G401 (cell line): ENCODE measurements around the gene CTDSPL. TPM values are rescaled to one million over a fixed set of nuclear protein-coding genes. Genes with fewer than 3 reads are reported as not detected.
A peak's percentile ranks its signal among the peaks of the same experiment; 100 is the strongest.

ENCODE experiments used
- DNase-seq: peaks from one replicate; pipeline ENCODE4 v3.0.0-alpha.2; 2015; ENCODE audit warnings: low spot score
- in situ Hi-C: cut with HindIII; loops from 2 replicates; pipeline ENCODE4 v1.10.0; 2016; ENCODE audit warnings: low sequenced_read_pairs, mixed read lengths
- total RNA-seq: library from RNA; depleted of rRNA; stranded (reverse); fragments of >200 nt; shearing (Covaris generic); gene quantifications from 2 replicates; pipeline ENCODE4 v1.2.3, GENCODE V29; 2014

Gene CTDSPL
- total RNA-seq, 1 experiment from 2014 or later: 77.9 TPM

- in situ Hi-C loops: no loop called here
- no peak for DNase-seq
Observed at GRCh38 chr3:37991109-37991508, 129.4 kb downstream of the CTDSPL start.

- DNase-seq: no peak
- in situ Hi-C loops: no loop called here
Observed at GRCh38 chr3:37991823-37992222, 130.1 kb downstream of the CTDSPL start.

GRCh38 chr3:37992271-37993066, 130.8 kb downstream of the CTDSPL start:
- no peak for DNase-seq
- in situ Hi-C loops: no loop called here

GRCh38 chr3:37993067-37993455, 131.4 kb downstream of the CTDSPL start:
- in situ Hi-C loops: no loop called here
- no peak for DNase-seq

GRCh38 chr3:37993460-37993819, 131.8 kb downstream of the CTDSPL start:
- in situ Hi-C loops: no loop called here
- DNase-seq: no peak

- DNase-seq: peak; percentile 51
- in situ Hi-C loops: no loop called here
Observed at GRCh38 chr3:37993820-37994638, 132.3 kb downstream of the CTDSPL start.

- in situ Hi-C loops: no loop called here
- DNase-seq: no peak
Observed at GRCh38 chr3:37994639-37994972, 132.9 kb downstream of the CTDSPL start.

- in situ Hi-C loops: no loop called here
- DNase-seq: peak; percentile 93
Observed at GRCh38 chr3:37995652-37996641, 134.3 kb downstream of the CTDSPL start.

GRCh38 chr3:37996785-37997301, 135.2 kb downstream of the CTDSPL start:
- in situ Hi-C loops: no loop called here

GRCh38 chr3:37997342-37997741, 135.7 kb downstream of the CTDSPL start:
- no peak for DNase-seq
- in situ Hi-C loops: no loop called here

More at GRCh38 chr3:37996785-37997301, 135.2 kb downstream of the CTDSPL start:
- DNase-seq: peak; percentile 77

- in situ Hi-C loops: no loop called here
Observed at GRCh38 chr3:37997791-37998370, 136.2 kb downstream of the CTDSPL start.

GRCh38 chr3:37999836-38000235, 138.2 kb downstream of the CTDSPL start:
- DNase-seq: no peak
- in situ Hi-C loops: no loop called here

More at GRCh38 chr3:37997791-37998370, 136.2 kb downstream of the CTDSPL start:
- no peak for DNase-seq

GRCh38 chr3:38000242-38000916, 138.7 kb downstream of the CTDSPL start:
- in situ Hi-C loops: no loop called here
- no peak for DNase-seq

- in situ Hi-C loops: no loop called here
- DNase-seq: no peak
Observed at GRCh38 chr3:38000965-38001455, 139.3 kb downstream of the CTDSPL start.

- DNase-seq: no peak
- in situ Hi-C loops: no loop called here
Observed at GRCh38 chr3:38001456-38002081, 139.9 kb downstream of the CTDSPL start.

- in situ Hi-C loops: no loop called here
- no peak for DNase-seq
Observed at GRCh38 chr3:38002291-38002876, 140.7 kb downstream of the CTDSPL start.

GRCh38 chr3:38002940-38003339, 141.3 kb downstream of the CTDSPL start:
- DNase-seq: no peak
- in situ Hi-C loops: no loop called here
